ENCODE results near the gene COPS3.

The COPS3 gene

GRCh38 chr17:17280613-17281549 lies at the start of gene COPS3:
TSS of gene COPS3 (minus strand) at chr17:17281246. CDS start at chr17:17281186, 60 bp downstream.
- in situ Hi-C loops (cut with MboI; ENCODE audit: low sequenced_read_pairs): no loop called here

GRCh38 chr17:17328251-17328650 lies 47.2 kb upstream of the COPS3 start:
- in situ Hi-C loops (cut with MboI; ENCODE audit: low sequenced_read_pairs): no loop called here

GRCh38 chr17:17326275-17326875 lies 45.3 kb upstream of the COPS3 start:
- in situ Hi-C loops (cut with MboI; ENCODE audit: low sequenced_read_pairs): no loop called here

- in situ Hi-C loops (cut with MboI; ENCODE audit: low sequenced_read_pairs): no loop called here
Measured at GRCh38 chr17:17325816-17326215, 44.8 kb upstream of the COPS3 start.

GRCh38 chr17:17325228-17325627 lies 44.2 kb upstream of the COPS3 start:
- in situ Hi-C loops (cut with MboI; ENCODE audit: low sequenced_read_pairs): no loop called here

GRCh38 chr17:17324616-17325015 lies 43.6 kb upstream of the COPS3 start:
- in situ Hi-C loops (cut with MboI; ENCODE audit: low sequenced_read_pairs): no loop called here

- in situ Hi-C loops (cut with MboI; ENCODE audit: low sequenced_read_pairs): no loop called here
Measured at GRCh38 chr17:17322516-17323510, 41.8 kb upstream of the COPS3 start.

GRCh38 chr17:17321356-17322025 lies 40.4 kb upstream of the COPS3 start:
- in situ Hi-C loops (cut with MboI; ENCODE audit: low sequenced_read_pairs): no loop called here

GRCh38 chr17:17320911-17321220 lies 39.8 kb upstream of the COPS3 start:
- in situ Hi-C loops (cut with MboI; ENCODE audit: low sequenced_read_pairs): no loop called here

- in situ Hi-C loops (cut with MboI; ENCODE audit: low sequenced_read_pairs): no loop called here
Measured at GRCh38 chr17:17320188-17320910, 39.3 kb upstream of the COPS3 start.

- in situ Hi-C loops (cut with MboI; ENCODE audit: low sequenced_read_pairs): no loop called here
Measured at GRCh38 chr17:17315142-17315821, 34.2 kb upstream of the COPS3 start.

- in situ Hi-C loops (cut with MboI; ENCODE audit: low sequenced_read_pairs): no loop called here
Measured at GRCh38 chr17:17314501-17315071, 33.5 kb upstream of the COPS3 start.

GRCh38 chr17:17313350-17313991 lies 32.4 kb upstream of the COPS3 start:
- in situ Hi-C loops (cut with MboI; ENCODE audit: low sequenced_read_pairs): no loop called here

GRCh38 chr17:17309356-17309755 lies 28.3 kb upstream of the COPS3 start:
- in situ Hi-C loops (cut with MboI; ENCODE audit: low sequenced_read_pairs): no loop called here

GRCh38 chr17:17305281-17305801 lies 24.3 kb upstream of the COPS3 start:
- in situ Hi-C loops (cut with MboI; ENCODE audit: low sequenced_read_pairs): no loop called here

GRCh38 chr17:17304521-17304985 lies 23.5 kb upstream of the COPS3 start:
- in situ Hi-C loops (cut with MboI; ENCODE audit: low sequenced_read_pairs): no loop called here

- in situ Hi-C loops (cut with MboI; ENCODE audit: low sequenced_read_pairs): no loop called here
Measured at GRCh38 chr17:17303847-17304490, 22.9 kb upstream of the COPS3 start.
